H54 (cell line): ENCODE measurements around the gene YJU2.

Experiments
- DNase-seq: peaks from one replicate; pipeline ENCODE4 v3.0.0; 2011; ENCODE audit warnings: low spot score, mixed read lengths; ENCODE audit not compliant: insufficient read length
- FAIRE-seq: peaks from 3 replicates; lab custom pipeline; 2011; peaks lifted over from hg19 to GRCh38; lab: Jason Lieb, UNC
- POLR2A ChIP-seq: IDR thresholded peaks from 2 replicates; pipeline ENCODE4 v1.6.1; 2011; ENCODE audit warnings: low read depth, mild to moderate bottlenecking, low read length

YJU2 gene

DNA sequence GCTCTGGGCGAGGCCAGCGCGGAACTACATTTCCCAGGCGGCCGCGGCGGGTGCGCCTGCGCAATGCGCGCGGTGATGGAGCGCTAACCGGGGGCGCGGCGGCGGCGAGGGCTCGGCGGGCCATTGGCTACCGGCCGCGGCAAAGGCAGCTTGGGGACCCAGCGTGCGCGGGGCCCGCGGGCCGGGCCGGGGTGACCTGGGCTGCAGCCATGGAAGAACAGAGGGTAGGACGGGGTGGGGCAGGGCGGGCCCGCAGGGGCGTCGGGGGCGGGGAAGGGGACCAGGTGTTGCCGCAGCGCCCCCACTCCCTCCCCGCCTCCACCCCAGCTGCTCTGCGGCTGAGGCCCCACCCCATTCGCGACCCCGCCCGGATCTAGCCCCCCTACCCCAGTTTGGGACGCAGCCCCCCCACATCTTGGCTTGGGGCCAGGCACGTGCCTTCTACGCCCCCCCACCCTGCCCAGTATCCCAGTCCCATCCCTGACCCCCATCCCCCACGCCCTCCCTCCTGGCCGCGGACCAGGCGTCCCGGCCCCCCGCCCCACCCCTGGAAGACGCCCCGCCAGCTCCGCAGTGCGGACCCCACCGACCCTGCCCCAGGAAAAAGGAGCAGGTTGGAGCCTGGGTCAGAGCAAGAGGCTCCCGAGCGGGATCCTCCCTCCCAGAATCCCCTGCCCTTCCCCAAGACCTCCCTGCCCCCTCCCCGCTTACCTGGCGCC lies 57.8 kb downstream of the YJU2 start, which contains the start of gene FSD1:
TSS of gene FSD1 (plus strand) at position 61 of the 719 bp plus-strand sequence. CDS start at position 210, 149 bp downstream.
- FAIRE-seq (no peak), DNase-seq (peak; percentile 97)
- peak; percentile 31 for TF ChIP-seq POLR2A

- no peak for TF ChIP-seq POLR2A
- no peak for DNase-seq
- FAIRE-seq: no peak
These were observed 58.4 kb downstream of the YJU2 start for GRCh38 chr19:4305257-4305612.

- DNase-seq (no peak), FAIRE-seq (no peak)
- no peak for TF ChIP-seq POLR2A
These were observed 58.8 kb downstream of the YJU2 start for GRCh38 chr19:4305659-4306058.

- DNase-seq (no peak), FAIRE-seq (no peak)
- TF ChIP-seq POLR2A: no peak
These were observed 63.6 kb downstream of the YJU2 start for GRCh38 chr19:4310247-4311121.

DNA sequence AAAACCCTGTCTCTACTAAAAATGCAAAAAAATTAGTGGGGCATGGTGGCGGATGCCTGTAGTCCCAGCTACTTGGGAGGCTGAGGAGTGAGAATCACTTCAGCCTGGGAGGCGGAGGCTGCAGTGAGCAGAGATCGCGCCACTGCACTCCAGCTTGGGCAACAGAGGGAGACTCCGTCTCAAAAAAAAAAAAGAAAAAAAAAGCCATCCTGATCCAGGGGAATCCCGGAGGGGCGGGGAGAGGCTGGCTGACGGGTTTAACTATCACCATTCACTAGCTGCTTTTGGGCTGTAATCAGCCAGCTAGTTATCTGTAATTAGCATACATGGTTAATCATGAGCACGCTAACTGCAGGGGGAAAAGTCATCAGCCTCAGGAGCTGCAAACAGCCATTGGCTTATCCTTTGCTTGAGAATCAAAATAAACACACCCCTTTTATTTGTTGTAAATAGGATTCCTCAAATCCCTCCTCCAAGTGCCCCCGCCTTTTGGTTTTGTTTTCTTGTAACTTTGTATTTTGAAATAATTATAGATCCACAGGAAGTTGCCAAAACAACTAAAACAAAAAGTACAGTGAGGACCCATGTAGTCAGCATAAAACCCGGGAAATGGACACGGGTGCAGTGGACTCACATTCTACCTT lies 67.1 kb downstream of the YJU2 start:
- FAIRE-seq (no peak), DNase-seq (no peak)
- no peak for TF ChIP-seq POLR2A

DNA sequence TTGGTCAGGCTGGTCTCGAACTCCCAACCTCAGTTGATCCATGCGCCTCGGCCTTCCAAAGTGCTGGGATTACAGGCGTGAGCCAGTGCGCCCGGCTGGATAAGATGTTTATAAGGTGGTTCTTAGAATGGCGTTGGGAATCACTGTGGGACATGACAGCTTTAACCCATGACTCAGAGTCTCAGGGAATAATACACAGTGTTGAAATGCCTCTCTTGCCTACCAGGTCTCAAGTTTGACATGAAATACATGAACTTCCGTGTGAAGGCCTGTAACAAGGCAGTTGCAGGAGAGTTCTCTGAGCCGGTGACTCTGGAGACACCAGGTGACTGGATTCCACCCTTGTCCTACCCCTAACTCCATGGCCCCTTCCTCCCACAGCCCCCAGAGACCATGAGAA lies 70.1 kb downstream of the YJU2 start:
- FAIRE-seq (no peak), DNase-seq (no peak)
- TF ChIP-seq POLR2A: no peak

DNA sequence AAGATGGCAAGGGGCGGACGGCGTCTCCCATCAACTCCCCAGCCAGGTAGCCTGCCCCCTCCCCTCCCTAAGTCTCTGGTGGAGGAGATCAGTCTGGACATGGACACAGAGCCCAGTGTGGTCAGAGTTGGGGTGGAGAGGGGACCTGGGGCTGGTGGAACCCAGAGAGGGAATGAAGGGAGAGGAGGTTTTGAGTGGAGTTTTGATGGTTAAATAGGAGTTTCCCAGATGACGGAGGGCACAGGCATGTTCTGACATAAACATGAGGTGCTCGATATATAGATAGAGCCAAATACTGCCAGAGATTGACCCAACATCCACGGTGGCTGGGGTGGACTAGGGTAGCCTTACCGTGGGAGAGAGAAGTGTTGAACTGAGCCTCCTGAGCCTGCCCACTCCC lies 71.6 kb downstream of the YJU2 start:
- no peak for FAIRE-seq
- no peak for DNase-seq
- TF ChIP-seq POLR2A: no peak
